IMR-90 (cell line): ENCODE results near the gene NFIX. TPM values are rescaled to one million over a fixed set of nuclear protein-coding genes. Genes with fewer than 3 reads are reported as not detected.

Source experiments
- ATAC-seq: fragments of 200-7000 bp; cut with Tn5 transposase; 2 replicates; pipeline ENCODE4 v1.9.1; 2020; ENCODE audit warnings: low read depth, mild to moderate bottlenecking, moderate library complexity
- BruUV-seq: library from RNA; stranded (reverse); fragments of 400-500 nt; replicated peaks from 2 replicates; lab custom pipeline; 2021; lab: Mats Ljungman, UMichigan
- CTCF ChIA-PET: fragments of 300-600 bp; formaldehyde crosslinking; extraction: SDS; loops from one replicate; lab custom pipeline; 2021; ENCODE audit warnings: antibody characterized with exemption; lab: Yijun Ruan, JAX
- POLR2A ChIA-PET: fragments of 300-600 bp; sonication (Branson Sonifier 250); formaldehyde crosslinking; loops from one replicate; lab custom pipeline; 2022; ENCODE audit warnings: antibody characterized with exemption; ENCODE audit not compliant: unreplicated experiment; lab: Charles Lee
- DNase-seq: peaks from one replicate; pipeline ENCODE4 v3.0.0; 2013
- H2AFZ ChIP-seq: replicated peaks from 2 replicates; pipeline ENCODE3; 2013; ENCODE audit warnings: low read length, mild to moderate bottlenecking; ENCODE audit not compliant: poor library complexity
- H2AK5ac ChIP-seq: 2 replicates; pipeline ENCODE4 v1.6.1; 2013; ENCODE audit warnings: low read depth, low read length, inconsistent platforms
- H2AK9ac ChIP-seq: replicated peaks from 2 replicates; pipeline ENCODE3; 2013; ENCODE audit warnings: mild to moderate bottlenecking, low read depth, low read length, moderate library complexity; ENCODE audit not compliant: poor library complexity
- H2BK120ac ChIP-seq: 2 replicates; pipeline ENCODE4 v1.6.1; 2013; ENCODE audit warnings: low read depth, low read length, inconsistent platforms
- H2BK15ac ChIP-seq: 3 replicates; pipeline ENCODE4 v1.6.1; 2013; ENCODE audit warnings: low read depth, low read length, inconsistent platforms
- H2BK20ac ChIP-seq: 2 replicates; pipeline ENCODE4 v1.6.1; 2013; ENCODE audit warnings: low read depth, mild to moderate bottlenecking, inconsistent platforms, low read length, moderate library complexity
- H2BK5ac ChIP-seq: 2 replicates; pipeline ENCODE4 v1.6.1; 2013; ENCODE audit warnings: mild to moderate bottlenecking, low read depth, low read length, inconsistent platforms; ENCODE audit not compliant: poor library complexity, severe bottlenecking
- H3K14ac ChIP-seq: replicated peaks from 2 replicates; pipeline ENCODE4 v1.6.1; 2013; ENCODE audit warnings: low read depth, low read length, inconsistent platforms
- H3K18ac ChIP-seq: 2 replicates; pipeline ENCODE4 v1.6.1; 2013; ENCODE audit warnings: low read depth, low read length, control low read depth
- H3K23ac ChIP-seq: 2 replicates; pipeline ENCODE4 v1.6.1; 2013; ENCODE audit warnings: low read depth, low read length, inconsistent platforms
- H3K27ac ChIP-seq: 2 replicates; pipeline ENCODE4 v1.5.1; 2013; ENCODE audit warnings: mild to moderate bottlenecking, control low read depth, low read length; ENCODE audit not compliant: insufficient read depth
- H3K27me3 ChIP-seq: 2 replicates; pipeline ENCODE4 v1.6.1; 2013; ENCODE audit warnings: low read length; ENCODE audit not compliant: control insufficient read depth, insufficient read depth
- H3K36me3 ChIP-seq: 2 replicates; pipeline ENCODE4 v1.6.1; 2013; ENCODE audit warnings: low read length, mixed read lengths; ENCODE audit not compliant: control insufficient read depth, insufficient read depth
- H3K4ac ChIP-seq: 2 replicates; pipeline ENCODE4 v1.6.1; 2013; ENCODE audit warnings: low read depth, low read length, inconsistent platforms
- H3K4me1 ChIP-seq: 2 replicates; pipeline ENCODE4 v1.6.1; 2013; ENCODE audit warnings: low read length, mixed read lengths; ENCODE audit not compliant: control insufficient read depth, insufficient read depth
- H3K4me2 ChIP-seq: 2 replicates; pipeline ENCODE4 v1.6.1; 2013; ENCODE audit warnings: low read depth, mild to moderate bottlenecking, control low read depth, low read length, moderate library complexity
- H3K4me3 ChIP-seq: 2 replicates; pipeline ENCODE4 v1.5.1; 2013; ENCODE audit warnings: low read depth, mild to moderate bottlenecking, control low read depth, low read length, moderate library complexity; ENCODE audit not compliant: insufficient read depth
- H3K56ac ChIP-seq: 2 replicates; pipeline ENCODE4 v1.6.1; 2013; ENCODE audit warnings: low read length, inconsistent platforms; ENCODE audit not compliant: insufficient read depth; ENCODE audit errors: extremely low read depth
- H3K79me1 ChIP-seq, 2 experiments: 2 replicates each; pipeline ENCODE4 v1.6.1; 2013; ENCODE audit warnings: low read length in 2 of 2, inconsistent platforms in 1 of 2, low read depth in 1 of 2
- H3K9ac ChIP-seq: 2 replicates; pipeline ENCODE4 v1.6.1; 2013; ENCODE audit warnings: low read depth, low read length, control low read depth
- H3K9me1 ChIP-seq: 2 replicates; pipeline ENCODE4 v1.6.1; 2013; ENCODE audit warnings: low read length, inconsistent platforms; ENCODE audit not compliant: insufficient read depth
- H3K9me3 ChIP-seq: 2 replicates; pipeline ENCODE4 v1.6.1; 2013; ENCODE audit warnings: low read length; ENCODE audit not compliant: control insufficient read depth, insufficient read depth
- H4K20me1 ChIP-seq: 2 replicates; pipeline ENCODE4 v1.6.1; 2013; ENCODE audit warnings: low read length, inconsistent platforms; ENCODE audit not compliant: insufficient read depth
- H4K5ac ChIP-seq: 2 replicates; pipeline ENCODE4 v1.6.1; 2013; ENCODE audit warnings: mild to moderate bottlenecking, low read depth, low read length, control low read depth
- H4K8ac ChIP-seq, 2 experiments: 2 replicates each; pipeline ENCODE4 v1.6.1; 2013; ENCODE audit warnings: low read depth in 2 of 2, low read length in 2 of 2, control low read depth in 1 of 2, inconsistent platforms in 1 of 2
- H4K91ac ChIP-seq: 2 replicates; pipeline ENCODE4 v1.6.1; 2013; ENCODE audit warnings: low read depth, low read length, inconsistent platforms; ENCODE audit not compliant: insufficient read depth
- BHLHE40 ChIP-seq: fragments of 150-350 bp; IDR thresholded peaks from 2 replicates; pipeline ENCODE4 v1.6.1; 2016; ENCODE audit warnings: mild to moderate bottlenecking, low read depth, low read length
- CEBPB ChIP-seq: IDR thresholded peaks from 2 replicates; pipeline ENCODE4 v1.6.1; 2012; ENCODE audit warnings: low read depth, low read length, improper control_type of control experiment
- CHD1 ChIP-seq: IDR thresholded peaks from 2 replicates; pipeline ENCODE4 v1.6.1; 2012; ENCODE audit warnings: low read depth, low read length, improper control_type of control experiment
- ELK1 ChIP-seq: fragments of 150-350 bp; IDR thresholded peaks from 2 replicates; pipeline ENCODE4 v1.6.1; 2016; ENCODE audit warnings: low read depth, mild to moderate bottlenecking, low read length, moderate library complexity, borderline replicate concordance
- FOS ChIP-seq: fragments of 150-350 bp; IDR thresholded peaks from 2 replicates; pipeline ENCODE4 v1.6.1; 2016; ENCODE audit warnings: low read depth, low read length
- MAFK ChIP-seq: IDR thresholded peaks from 2 replicates; pipeline ENCODE4 v1.6.1; 2012; ENCODE audit warnings: low read depth, low read length, improper control_type of control experiment
- MAZ ChIP-seq: IDR thresholded peaks from 2 replicates; pipeline ENCODE4 v1.6.1; 2012; ENCODE audit warnings: low read depth, mild to moderate bottlenecking, low read length, improper control_type of control experiment, moderate library complexity, borderline replicate concordance
- MXI1 ChIP-seq: IDR thresholded peaks from 2 replicates; pipeline ENCODE4 v1.6.1; 2012; ENCODE audit warnings: low read depth, mild to moderate bottlenecking, low read length, moderate library complexity, borderline replicate concordance
- NFE2L2 ChIP-seq: fragments of 150-350 bp; IDR thresholded peaks from 2 replicates; pipeline ENCODE4 v1.6.1; 2016; ENCODE audit warnings: low read depth, mild to moderate bottlenecking, low read length
- POLR2A ChIP-seq: IDR thresholded peaks from 2 replicates; pipeline ENCODE4 v1.6.1; 2012; ENCODE audit warnings: mild to moderate bottlenecking, low read depth, low read length
- RAD21 ChIP-seq: IDR thresholded peaks from 2 replicates; pipeline ENCODE4 v1.6.1; 2012; ENCODE audit warnings: low read length, improper control_type of control experiment
- RCOR1 ChIP-seq: IDR thresholded peaks from 2 replicates; pipeline ENCODE4 v1.6.1; 2012; ENCODE audit warnings: mild to moderate bottlenecking, low read length, improper control_type of control experiment; ENCODE audit not compliant: insufficient replicate concordance
- RFX5 ChIP-seq: IDR thresholded peaks from 2 replicates; pipeline ENCODE4 v1.8.0; 2012; ENCODE audit warnings: low read depth, mild to moderate bottlenecking, low read length, moderate library complexity
- SMC3 ChIP-seq: fragments of 150-350 bp; IDR thresholded peaks from 2 replicates; pipeline ENCODE4 v1.6.1; 2016; ENCODE audit warnings: low read depth, mild to moderate bottlenecking, antibody characterized with exemption, low read length, moderate library complexity
- USF2 ChIP-seq: fragments of 150-350 bp; IDR thresholded peaks from 2 replicates; pipeline ENCODE4 v1.6.1; 2017; ENCODE audit warnings: mild to moderate bottlenecking, antibody characterized with exemption, low read length, low read depth
- WGBS, 2 experiments: methylation state at CpG; one replicate each; pipeline versions ENCODE4 v1.1.5 to v1.1.7; 2013; ENCODE audit warnings: missing lambda C conversion rate in 2 of 2; ENCODE audit not compliant: insufficient read length in 1 of 2; ENCODE audit errors: extremely low coverage in 2 of 2; 5-methylcytosine and 5-hydroxymethylcytosine counted together
- dilution Hi-C: fragments of 300-500 bp; cut with HindIII; formaldehyde crosslinking; loops from one replicate; pipeline ENCODE4 v1.14.3; 2018; ENCODE audit warnings: low sequenced_read_pairs; ENCODE audit not compliant: unreplicated experiment
- in situ Hi-C: fragments of 300-500 bp; cut with MboI; formaldehyde crosslinking; loops from 3 replicates; pipeline ENCODE4 v1.14.3; 2019; ENCODE audit warnings: low sequenced_read_pairs, inconsistent platforms, mixed read lengths
- intact Hi-C: fragments of 100-400 bp; cut with micrococcal nuclease; formaldehyde crosslinking; loops from 2 replicates; pipeline ENCODE4 v1.10.0; 2022
- polyA plus RNA-seq, 3 experiments: library from polyadenylated mRNA; depleted of rRNA; stranded (reverse); fragments of >200 nt; gene quantifications; 2 replicates each; pipeline ENCODE4 v1.2.3, GENCODE V29; 2012; ENCODE audit warnings: low replicate concordance in 1 of 3
- total RNA-seq: library from RNA; depleted of rRNA; stranded (reverse); fragments of >200 nt; gene quantifications from 2 replicates; pipeline ENCODE4 v1.2.3, GENCODE V29; 2012
- TF ChIP-seq, protein P1 (sequence below): conservative IDR thresholded peaks from 2 replicates; pipeline ENCODE4 v1.5.1; 2012; ENCODE audit warnings: mild to moderate bottlenecking, low read depth, low read length, improper control_type of control experiment

NFIX gene
- total and polyA plus RNA-seq, 2 of the 4 experiments (the other 2 are of a cell fraction): 10.2 to 47.7 TPM

DNA sequence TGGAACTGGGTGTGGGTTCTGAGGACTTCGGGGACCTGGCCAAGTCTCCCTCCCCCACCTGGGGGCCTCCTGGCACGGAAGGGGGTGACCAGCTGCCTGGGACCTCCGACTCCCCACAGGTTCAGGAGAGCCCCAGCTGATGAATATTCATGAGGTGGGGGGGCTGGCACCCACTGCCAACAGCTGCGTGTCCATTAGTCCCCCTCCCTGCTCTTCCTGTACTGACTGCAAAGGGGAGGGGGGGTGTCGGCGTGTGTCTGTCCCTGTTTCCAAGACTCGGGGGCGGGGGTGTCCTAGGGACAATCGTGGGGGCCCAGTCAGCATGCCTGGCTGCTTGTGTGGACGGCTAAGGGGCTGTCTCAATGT is 10.6 kb upstream of the NFIX start:
- 53% methylated on average over 3 of the region's 10 CpGs; no CpG with 5 or more reads in 1 of the 2 experiments for WGBS, 2 experiments
- H3K18ac ChIP-seq: no peak overlapping the region
- H2BK120ac ChIP-seq: no peak overlapping the region
- H3K36me3 ChIP-seq: no peaks in the 10 kb centered on the region
- H2BK15ac ChIP-seq: peak overlapping the region; percentile 37; the same call in 1 of the 3 replicates
- no peaks in the 10 kb centered on the region for H3K27me3 ChIP-seq
- DNase-seq (no peak), ATAC-seq (no peak)
- dilution Hi-C loops: no loop called here
- ChIA-PET CTCF (interaction anchor here (1.0 to 4.3 kb wide), 2 partner anchors 20 to 77 kb away, joined by 3 to 25 read pairs; no protein-coding TSS in a partner anchor), POLR2A (no interaction called here)
- H4K8ac ChIP-seq: peak overlapping the region in 1 of 2 experiments; percentile 61; a peak in 1 of 4 replicates
- H3K9ac ChIP-seq: no peak overlapping the region
- H3K4me1 ChIP-seq: peaks cover 3% of the 10 kb centered on the region; the same call in 1 of the 2 replicates
- peak overlapping the region; percentile 63; the same call in 1 of the 2 replicates for H3K4ac ChIP-seq
- H2AFZ ChIP-seq: peak overlapping the region; percentile 69
- TF ChIP-seq MAZ (no peak), FOS (no peak), RAD21 (no peak), POLR2A (no peak), NFE2L2 (no peak), CHD1 (no peak), ELK1 (no peak), USF2 (no peak), SMC3 (no peak), CEBPB (no peak), MXI1 (no peak), MAFK (no peak), RFX5 (no peak), BHLHE40 (no peak), RCOR1 (no peak)
- TF ChIP-seq, protein P1, sequence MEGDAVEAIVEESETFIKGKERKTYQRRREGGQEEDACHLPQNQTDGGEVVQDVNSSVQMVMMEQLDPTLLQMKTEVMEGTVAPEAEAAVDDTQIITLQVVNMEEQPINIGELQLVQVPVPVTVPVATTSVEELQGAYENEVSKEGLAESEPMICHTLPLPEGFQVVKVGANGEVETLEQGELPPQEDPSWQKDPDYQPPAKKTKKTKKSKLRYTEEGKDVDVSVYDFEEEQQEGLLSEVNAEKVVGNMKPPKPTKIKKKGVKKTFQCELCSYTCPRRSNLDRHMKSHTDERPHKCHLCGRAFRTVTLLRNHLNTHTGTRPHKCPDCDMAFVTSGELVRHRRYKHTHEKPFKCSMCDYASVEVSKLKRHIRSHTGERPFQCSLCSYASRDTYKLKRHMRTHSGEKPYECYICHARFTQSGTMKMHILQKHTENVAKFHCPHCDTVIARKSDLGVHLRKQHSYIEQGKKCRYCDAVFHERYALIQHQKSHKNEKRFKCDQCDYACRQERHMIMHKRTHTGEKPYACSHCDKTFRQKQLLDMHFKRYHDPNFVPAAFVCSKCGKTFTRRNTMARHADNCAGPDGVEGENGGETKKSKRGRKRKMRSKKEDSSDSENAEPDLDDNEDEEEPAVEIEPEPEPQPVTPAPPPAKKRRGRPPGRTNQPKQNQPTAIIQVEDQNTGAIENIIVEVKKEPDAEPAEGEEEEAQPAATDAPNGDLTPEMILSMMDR: no peak
- no peak overlapping the region; the same call in 1 of the 2 replicates for H3K23ac ChIP-seq
- no peak overlapping the region for H4K91ac ChIP-seq
- intact Hi-C loops: loop anchor here (5.0 kb wide), 1 partner anchor 48 kb away; no protein-coding TSS in a partner anchor
- H3K79me1 ChIP-seq: no peaks in the 10 kb centered on the region; a peak in 1 of 4 replicates
- H3K27ac ChIP-seq: no peak overlapping the region
- H2BK5ac ChIP-seq: no peak overlapping the region
- in situ Hi-C loops: loop anchor here (5.0 to 25.0 kb wide), 2 partner anchors 108 to 753 kb away; a partner anchor contains a TSS
- H4K5ac ChIP-seq: no peak overlapping the region
- H2BK20ac ChIP-seq: no peak overlapping the region
- no peak overlapping the region for H3K4me2 ChIP-seq
- no peaks in the 10 kb centered on the region for H4K20me1 ChIP-seq
- H3K4me3 ChIP-seq: no peak overlapping the region
- H2AK9ac ChIP-seq: peak overlapping the region; percentile 91
- 0 out of 2 replicates have a peak, but pooled peaks cover 4% of the 10 kb centered on the region for H3K9me1 ChIP-seq
- H3K9me3 ChIP-seq: no peaks in the 10 kb centered on the region
- H3K56ac ChIP-seq: no peak overlapping the region
- BruUV-seq: no TSS peak
- H3K14ac ChIP-seq: no peak overlapping the region
- peak overlapping the region; percentile 90 for H2AK5ac ChIP-seq
